ENCODE measurements around the gene TSNAXIP1. TPM values are rescaled to one million over a fixed set of nuclear protein-coding genes. Genes with fewer than 3 reads are reported as not detected.

TSNAXIP1 gene
- total RNA-seq, 2 experiments from 2014 or later, result 0.47 to 0.63 TPM

DNA sequence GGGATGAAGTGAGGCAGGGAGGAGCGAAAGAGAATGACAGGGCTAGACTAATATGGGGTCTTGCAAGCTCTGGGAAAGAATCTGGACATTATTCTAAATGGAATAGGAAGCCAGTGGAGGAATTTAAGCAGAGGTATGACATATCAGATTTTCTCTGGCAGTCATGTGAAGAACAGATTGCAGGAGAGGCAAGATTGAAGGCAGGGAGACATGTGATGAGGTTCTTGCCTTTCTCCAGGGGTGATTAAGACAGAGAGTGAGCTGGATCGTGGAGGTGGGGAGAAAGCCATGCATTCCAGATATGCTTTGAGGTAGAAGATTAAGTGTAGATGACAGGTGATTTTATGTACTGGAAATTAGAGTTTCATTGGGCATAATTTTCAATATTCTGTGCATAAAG, 31.1 kb downstream of the TSNAXIP1 start:
- no peaks in the 10 kb centered on the region for H3K27me3 Mint-ChIP-seq (ENCODE audit: low read depth)
- CTCF ChIA-PET, result interaction anchor here (1.0 to 3.4 kb wide), 2 partner anchors 22 to 55 kb away, joined by 3 to 23 read pairs; partner anchors contain the start of gene PSKH1
- POLR2A ChIA-PET, result interaction anchor here (1.1 kb wide), 1 partner anchor 99 kb away, joined by 3 read pairs; the partner anchor contains the start of gene PSMB10
- DNase-seq (no peak), ATAC-seq (no peak)
- H3K27ac Mint-ChIP-seq, result no peak overlapping the region
- H3K9me3 Mint-ChIP-seq (ENCODE audit: insufficient read depth), result no peaks in the 10 kb centered on the region
- no peak overlapping the region for H3K4me3 Mint-ChIP-seq
- no peaks in the 10 kb centered on the region for H3K36me3 Mint-ChIP-seq (ENCODE audit: low read depth)
- peaks cover 14% of the 10 kb centered on the region for H3K4me1 Mint-ChIP-seq (ENCODE audit: low read depth)

DNA sequence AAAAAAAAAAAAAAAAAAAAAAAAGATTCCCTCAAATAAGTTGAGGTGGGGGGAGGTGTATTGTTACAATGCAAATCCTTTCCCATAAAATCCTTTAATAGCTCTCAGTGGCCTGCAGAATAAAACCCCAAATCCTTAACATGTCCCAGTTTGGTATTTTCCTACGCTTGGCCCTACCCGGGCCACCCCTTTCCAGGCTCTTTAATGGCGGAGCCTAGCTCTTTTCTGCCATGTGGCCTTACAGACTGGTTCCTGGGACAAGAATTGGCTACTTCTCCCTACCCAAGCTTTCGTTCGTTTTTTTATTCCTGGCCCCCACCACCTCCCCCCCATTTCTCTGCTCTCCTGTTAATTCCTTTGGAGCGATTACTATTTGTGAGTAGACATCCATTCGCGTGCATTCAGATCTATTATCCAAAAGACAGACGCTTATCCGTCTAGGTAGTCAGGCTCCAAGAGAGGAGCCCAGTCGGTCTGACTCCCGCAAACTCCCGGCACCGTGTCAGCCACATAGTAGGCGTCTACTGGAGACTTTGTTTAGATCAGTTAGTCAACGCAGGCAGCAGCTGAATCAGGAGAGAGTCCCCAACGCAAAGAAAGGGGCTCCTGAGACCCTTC, 34.6 kb downstream of the TSNAXIP1 start:
- CTCF ChIA-PET, result interaction anchor here (0.8 to 1.7 kb wide), 6 partner anchors 25 to 320 kb away, joined by 3 to 13 read pairs (median 3); partner anchors contain the start of genes RANBP10 and TSNAXIP1
- Mint-ChIP-seq H3K27me3 (ENCODE audit: low read depth) (no peaks in the 10 kb centered on the region), H3K36me3 (ENCODE audit: low read depth) (peaks cover 24% of the 10 kb centered on the region), H3K4me1 (ENCODE audit: low read depth) (peaks cover 38% of the 10 kb centered on the region), H3K9me3 (ENCODE audit: insufficient read depth) (no peaks in the 10 kb centered on the region), H3K4me3 (peak overlapping the region; percentile 89), H3K27ac (peak overlapping the region; percentile 98)
- no peak for DNase-seq
- POLR2A ChIA-PET, result no interaction called here
- ATAC-seq, result no peak

DNA sequence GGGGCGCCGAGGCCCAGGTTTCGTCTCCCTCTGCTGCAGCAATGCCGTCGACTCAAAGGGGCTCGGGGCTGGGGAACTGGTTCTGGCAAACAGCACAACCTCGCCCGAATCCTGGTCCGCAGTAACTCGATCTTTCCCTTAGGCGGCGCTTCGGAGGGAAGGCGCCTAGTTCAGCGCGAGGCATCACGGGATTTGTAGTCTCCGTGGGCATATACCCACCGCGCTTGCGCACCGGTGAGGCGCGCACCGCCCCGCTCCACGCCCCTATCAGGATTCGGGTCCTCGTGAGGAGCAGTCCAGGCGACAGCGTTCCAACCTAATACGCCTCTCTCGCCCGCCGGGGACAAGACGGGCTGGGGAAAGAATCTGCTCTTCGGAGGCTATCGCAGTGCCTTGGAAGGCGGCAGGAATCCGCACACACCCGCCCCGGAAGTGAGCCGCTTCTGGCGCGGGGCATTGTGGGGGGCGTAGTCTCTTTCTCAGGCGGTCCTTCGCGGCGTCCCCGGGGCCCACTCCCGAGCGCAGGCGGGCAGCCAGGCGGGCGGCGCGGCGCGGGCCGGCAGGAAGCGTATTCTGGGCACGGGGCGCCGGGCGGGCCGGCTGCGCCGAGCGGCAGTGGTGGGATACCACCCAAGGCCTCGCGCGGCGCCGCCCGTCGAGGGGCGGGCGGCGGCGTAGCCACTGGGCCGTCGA, 35.3 kb downstream of the TSNAXIP1 start, which contains the start of gene THAP11:
TSS of gene THAP11 (plus strand) at position 505 of the 693 bp plus-strand sequence. CDS start 235 bp downstream, outside the sequence.
- POLR2A ChIA-PET, result no interaction called here
- H3K9me3 Mint-ChIP-seq (ENCODE audit: insufficient read depth), result no peaks in the 10 kb centered on the region
- peaks cover 38% of the 10 kb centered on the region for H3K4me1 Mint-ChIP-seq (ENCODE audit: low read depth)
- CTCF ChIA-PET, result interaction anchor here (1.1 to 1.7 kb wide), 3 partner anchors 26 to 36 kb away, joined by 3 to 13 read pairs (median 3); partner anchors contain the start of genes RANBP10 and TSNAXIP1
- DNase-seq (peak; percentile 97), ATAC-seq (peak; percentile 59)
- H3K27me3 Mint-ChIP-seq (ENCODE audit: low read depth), result no peaks in the 10 kb centered on the region
- H3K4me3 Mint-ChIP-seq, result peak within 1 kb of the TSS; percentile 96
- H3K27ac Mint-ChIP-seq, result peak within 1 kb of the TSS; percentile 98
- peaks cover 24% of the 10 kb centered on the region for H3K36me3 Mint-ChIP-seq (ENCODE audit: low read depth)

DNA sequence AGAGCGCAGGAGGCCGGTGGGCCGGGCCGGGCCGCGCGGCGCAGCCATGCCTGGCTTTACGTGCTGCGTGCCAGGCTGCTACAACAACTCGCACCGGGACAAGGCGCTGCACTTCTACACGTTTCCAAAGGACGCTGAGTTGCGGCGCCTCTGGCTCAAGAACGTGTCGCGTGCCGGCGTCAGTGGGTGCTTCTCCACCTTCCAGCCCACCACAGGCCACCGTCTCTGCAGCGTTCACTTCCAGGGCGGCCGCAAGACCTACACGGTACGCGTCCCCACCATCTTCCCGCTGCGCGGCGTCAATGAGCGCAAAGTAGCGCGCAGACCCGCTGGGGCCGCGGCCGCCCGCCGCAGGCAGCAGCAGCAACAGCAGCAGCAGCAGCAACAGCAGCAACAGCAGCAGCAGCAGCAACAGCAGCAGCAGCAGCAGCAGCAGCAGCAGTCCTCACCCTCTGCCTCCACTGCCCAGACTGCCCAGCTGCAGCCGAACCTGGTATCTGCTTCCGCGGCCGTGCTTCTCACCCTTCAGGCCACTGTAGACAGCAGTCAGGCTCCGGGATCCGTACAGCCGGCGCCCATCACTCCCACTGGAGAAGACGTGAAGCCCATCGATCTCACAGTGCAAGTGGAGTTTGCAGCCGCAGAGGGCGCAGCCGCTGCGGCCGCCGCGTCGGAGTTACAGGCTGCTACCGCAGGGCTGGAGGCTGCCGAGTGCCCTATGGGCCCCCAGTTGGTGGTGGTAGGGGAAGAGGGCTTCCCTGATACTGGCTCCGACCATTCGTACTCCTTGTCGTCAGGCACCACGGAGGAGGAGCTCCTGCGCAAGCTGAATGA, 36.0 kb downstream of the TSNAXIP1 start:
- Mint-ChIP-seq H3K4me1 (ENCODE audit: low read depth) (peaks cover 40% of the 10 kb centered on the region), H3K27ac (peak overlapping the region; percentile 96), H3K27me3 (ENCODE audit: low read depth) (no peaks in the 10 kb centered on the region), H3K9me3 (ENCODE audit: insufficient read depth) (no peaks in the 10 kb centered on the region), H3K36me3 (ENCODE audit: low read depth) (peaks cover 26% of the 10 kb centered on the region), H3K4me3 (peak overlapping the region; percentile 96)
- POLR2A ChIA-PET, result interaction anchor here (0.6 to 4.2 kb wide), 2 partner anchors 10 to 36 kb away, joined by 3 to 28 read pairs; partner anchors contain the start of genes RANBP10 and TSNAXIP1
- DNase-seq, result peak; percentile 74
- CTCF ChIA-PET, result interaction anchor here (0.6 to 4.1 kb wide), 7 partner anchors 9 to 295 kb away, joined by 3 to 40 read pairs (median 4); no protein-coding TSS in a partner anchor
- ATAC-seq, result peak; percentile 31

DNA sequence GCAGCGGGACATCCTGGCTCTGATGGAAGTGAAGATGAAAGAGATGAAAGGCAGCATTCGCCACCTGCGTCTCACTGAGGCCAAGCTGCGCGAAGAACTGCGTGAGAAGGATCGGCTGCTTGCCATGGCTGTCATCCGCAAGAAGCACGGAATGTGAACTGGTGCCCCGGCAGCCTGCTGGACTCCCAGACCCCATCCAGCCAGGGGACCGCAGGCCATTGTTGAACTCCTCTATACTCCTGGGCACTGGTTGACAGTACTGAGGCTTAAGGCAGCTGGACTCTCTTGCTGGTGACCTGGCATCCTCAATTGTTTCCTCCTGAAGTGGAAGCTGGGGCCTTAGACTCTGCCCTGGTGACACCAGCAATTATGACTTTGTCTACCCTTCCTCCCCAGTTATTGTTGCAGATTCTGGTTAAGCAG, 36.7 kb downstream of the TSNAXIP1 start:
- H3K27me3 Mint-ChIP-seq (ENCODE audit: low read depth), result no peaks in the 10 kb centered on the region
- POLR2A ChIA-PET, result interaction anchor here (0.6 to 4.2 kb wide), 2 partner anchors 10 to 37 kb away, joined by 3 to 28 read pairs; partner anchors contain the start of genes RANBP10 and TSNAXIP1
- CTCF ChIA-PET, result interaction anchor here (0.6 to 4.1 kb wide), 10 partner anchors 10 to 296 kb away, joined by 3 to 40 read pairs (median 4); no protein-coding TSS in a partner anchor
- peak overlapping the region; percentile 96 for H3K27ac Mint-ChIP-seq
- peaks cover 26% of the 10 kb centered on the region for H3K36me3 Mint-ChIP-seq (ENCODE audit: low read depth)
- DNase-seq, result no peak
- H3K4me1 Mint-ChIP-seq (ENCODE audit: low read depth), result peaks cover 46% of the 10 kb centered on the region
- peak overlapping the region; percentile 96 for H3K4me3 Mint-ChIP-seq
- H3K9me3 Mint-ChIP-seq (ENCODE audit: insufficient read depth), result no peaks in the 10 kb centered on the region
- no peak for ATAC-seq

DNA sequence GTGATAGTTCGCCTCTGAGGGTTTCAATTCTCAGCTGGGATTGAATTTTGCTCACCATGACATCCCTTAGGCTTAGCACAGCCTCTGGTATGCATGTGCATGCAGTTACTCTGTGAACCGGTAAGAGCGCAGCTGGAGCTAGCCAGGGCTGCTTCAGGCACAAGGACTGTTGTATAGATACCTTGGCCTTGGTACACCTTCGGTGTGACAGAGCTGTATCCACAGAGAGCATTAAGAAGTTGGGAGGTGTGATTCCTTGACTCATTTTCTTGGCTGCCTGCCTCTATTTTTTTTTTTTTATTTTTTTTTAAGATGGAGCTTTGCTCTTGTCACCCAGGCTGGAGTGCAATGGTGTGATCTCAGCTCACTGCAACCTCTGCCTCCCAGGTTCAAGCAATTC, 37.8 kb downstream of the TSNAXIP1 start:
- peaks cover 51% of the 10 kb centered on the region for H3K4me1 Mint-ChIP-seq (ENCODE audit: low read depth)
- ChIA-PET POLR2A (interaction anchor here (1.1 to 4.2 kb wide), 3 partner anchors 11 to 91 kb away, joined by 5 to 28 read pairs (median 5); no protein-coding TSS in a partner anchor), CTCF (interaction anchor here (0.9 to 4.1 kb wide), 15 partner anchors 9 to 963 kb away, joined by 3 to 40 read pairs (median 4); no protein-coding TSS in a partner anchor)
- H3K27ac Mint-ChIP-seq, result peak overlapping the region; percentile 96
- ATAC-seq (no peak), DNase-seq (no peak)
- no peaks in the 10 kb centered on the region for H3K27me3 Mint-ChIP-seq (ENCODE audit: low read depth)
- H3K9me3 Mint-ChIP-seq (ENCODE audit: insufficient read depth), result no peaks in the 10 kb centered on the region
- H3K4me3 Mint-ChIP-seq, result peak overlapping the region; percentile 96
- peaks cover 26% of the 10 kb centered on the region for H3K36me3 Mint-ChIP-seq (ENCODE audit: low read depth)

DNA sequence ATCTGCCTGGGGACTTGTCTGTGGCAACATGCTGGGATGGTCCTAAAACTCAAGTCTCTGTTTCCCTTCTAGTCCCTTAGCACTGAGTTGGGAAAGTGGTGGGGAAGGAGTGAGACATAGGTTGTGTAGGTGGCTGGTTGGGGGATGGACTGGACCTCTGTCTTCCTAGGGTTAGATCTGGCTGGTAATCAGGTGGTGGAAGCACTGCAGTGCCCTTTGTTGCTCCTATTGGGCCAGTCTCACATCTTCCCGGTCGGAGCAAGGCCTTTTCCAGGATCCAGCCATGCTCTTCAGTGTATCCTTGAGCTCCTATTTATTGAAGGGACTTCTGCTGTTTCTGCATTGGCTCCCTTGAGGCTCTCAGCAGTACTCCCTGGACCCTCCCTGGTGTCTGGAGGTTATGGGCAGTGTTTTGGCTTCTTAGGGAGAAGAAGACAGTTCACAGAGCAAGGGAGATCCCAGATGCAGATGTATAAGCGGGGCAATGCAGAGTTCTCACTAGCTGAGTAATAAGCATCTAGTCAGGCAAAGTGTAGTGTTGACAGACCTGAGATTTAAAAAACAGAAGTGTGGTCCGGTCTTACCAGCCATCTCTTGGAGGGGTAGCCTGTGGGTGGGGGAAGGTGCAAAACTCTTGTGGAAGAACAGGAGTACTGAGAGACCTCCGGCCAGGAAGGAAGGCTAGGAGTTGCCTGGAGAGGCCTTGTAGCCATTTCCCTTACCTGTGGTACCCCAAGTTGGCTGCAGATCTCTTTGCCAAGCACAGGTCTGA, 38.8 kb downstream of the TSNAXIP1 start:
- POLR2A ChIA-PET, result interaction anchor here (1.1 to 4.2 kb wide), 5 partner anchors 9 to 90 kb away, joined by 4 to 28 read pairs (median 5); partner anchors contain the start of genes RANBP10 and TSNAXIP1
- Mint-ChIP-seq H3K27ac (peak overlapping the region; percentile 89), H3K4me3 (peak overlapping the region; percentile 96), H3K9me3 (ENCODE audit: insufficient read depth) (no peaks in the 10 kb centered on the region), H3K4me1 (ENCODE audit: low read depth) (peaks cover 53% of the 10 kb centered on the region), H3K27me3 (ENCODE audit: low read depth) (no peaks in the 10 kb centered on the region), H3K36me3 (ENCODE audit: low read depth) (peaks cover 30% of the 10 kb centered on the region)
- CTCF ChIA-PET, result interaction anchor here (0.8 to 4.1 kb wide), 13 partner anchors 10 to 964 kb away, joined by 3 to 40 read pairs (median 4); no protein-coding TSS in a partner anchor
- DNase-seq (peak; percentile 29), ATAC-seq (no peak)

DNA sequence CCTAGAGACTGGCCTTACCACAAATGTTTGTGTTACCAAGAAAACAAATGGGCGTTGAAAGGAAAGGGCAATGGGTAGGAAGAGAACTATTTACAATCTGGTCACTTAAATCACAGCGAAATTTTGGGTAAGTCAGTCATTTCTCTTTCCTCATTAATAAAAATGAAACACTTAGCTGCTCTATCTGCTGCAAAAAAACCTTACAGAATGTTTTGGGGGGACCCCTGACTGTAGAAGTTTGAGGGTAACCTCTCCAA, 39.3 kb downstream of the TSNAXIP1 start:
- H3K4me1 Mint-ChIP-seq (ENCODE audit: low read depth), result peaks cover 53% of the 10 kb centered on the region

DNA sequence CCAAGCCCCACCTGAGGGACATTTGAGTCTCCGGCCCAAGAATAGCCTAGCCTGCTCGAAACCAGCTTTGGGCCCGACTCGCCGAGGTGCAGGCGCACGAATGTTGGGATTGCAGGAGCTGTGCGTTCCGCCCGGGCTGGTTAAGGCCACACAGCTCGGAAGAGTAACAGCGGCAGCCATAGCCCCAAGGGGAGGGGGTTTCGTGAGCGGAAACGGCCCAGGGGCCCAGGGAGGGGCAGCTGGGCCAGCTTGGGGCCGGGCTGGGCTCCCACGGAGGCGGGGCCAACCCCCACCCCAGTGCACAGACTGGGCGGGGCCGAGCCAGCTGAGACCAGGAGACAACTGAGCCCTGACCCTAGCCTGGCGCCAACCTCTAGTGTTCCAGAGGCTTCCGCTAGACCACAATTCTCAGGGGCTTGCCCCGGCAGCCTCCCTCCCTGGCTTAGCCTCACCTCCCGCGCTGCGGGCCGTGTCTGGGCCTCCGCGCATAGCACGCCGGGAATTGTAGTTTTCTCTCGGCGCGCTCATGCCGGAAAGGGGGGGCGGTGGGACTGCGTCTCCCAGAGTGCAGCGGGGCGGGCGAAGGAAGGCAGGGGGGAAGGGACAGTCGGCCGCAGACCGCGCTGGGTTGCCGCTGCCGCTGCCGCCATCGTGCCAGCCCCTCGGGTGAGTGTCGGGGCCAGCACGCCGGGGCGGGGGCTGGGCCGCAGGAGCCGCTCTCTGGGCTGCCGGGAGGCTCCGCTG, 39.8 kb downstream of the TSNAXIP1 start, which contains the start of gene NUTF2:
TSS of gene NUTF2 (plus strand) at position 614 of the 744 bp plus-strand sequence. CDS start 18,198 bp downstream, outside the sequence.
- DNase-seq (peak; percentile 98), ATAC-seq (peak; percentile 66)
- Mint-ChIP-seq H3K36me3 (ENCODE audit: low read depth) (peaks cover 31% of the 10 kb centered on the region), H3K9me3 (ENCODE audit: insufficient read depth) (no peaks in the 10 kb centered on the region), H3K4me1 (ENCODE audit: low read depth) (peaks cover 50% of the 10 kb centered on the region), H3K27me3 (ENCODE audit: low read depth) (no peaks in the 10 kb centered on the region), H3K4me3 (peak within 1 kb of the TSS; percentile 96), H3K27ac (peak within 1 kb of the TSS; percentile 89)
- POLR2A ChIA-PET, result interaction anchor here (0.8 to 4.2 kb wide), 6 partner anchors 10 to 121 kb away, joined by 3 to 28 read pairs (median 4); partner anchors contain the start of genes PSKH1, RANBP10 and TSNAXIP1
- CTCF ChIA-PET, result interaction anchor here (0.7 to 4.1 kb wide), 8 partner anchors 11 to 173 kb away, joined by 3 to 40 read pairs (median 6); no protein-coding TSS in a partner anchor

More for the DNA sequence above, 39.3 kb downstream of the TSNAXIP1 start:
- Mint-ChIP-seq H3K36me3 (ENCODE audit: low read depth) (peaks cover 31% of the 10 kb centered on the region), H3K27ac (peak overlapping the region; percentile 89), H3K27me3 (ENCODE audit: low read depth) (no peaks in the 10 kb centered on the region), H3K4me3 (peak overlapping the region; percentile 96), H3K9me3 (ENCODE audit: insufficient read depth) (no peaks in the 10 kb centered on the region)
- CTCF ChIA-PET, result interaction anchor here (0.7 to 4.1 kb wide), 8 partner anchors 10 to 173 kb away, joined by 3 to 40 read pairs (median 6); no protein-coding TSS in a partner anchor
- POLR2A ChIA-PET, result interaction anchor here (0.8 to 4.2 kb wide), 6 partner anchors 10 to 122 kb away, joined by 3 to 28 read pairs (median 4); partner anchors contain the start of genes PSKH1, RANBP10 and TSNAXIP1
- DNase-seq, result no peak
- no peak for ATAC-seq
